Adipocyte (in vitro differentiated cells): ENCODE data around the gene DYRK2.
"Not testable (repeated sequence)": the region's sequence is repeated elsewhere in the genome, so short reads cannot be mapped to it uniquely, and the experiment has no call there.

Source experiments
- DNase-seq: peaks from one replicate; pipeline ENCODE4 v3.0.0-alpha.2; 2015; ENCODE audit warnings: low read depth
- H3K27me3 ChIP-seq: replicated peaks from 2 replicates; pipeline ENCODE4 v1.7.0; 2013; ENCODE audit warnings: mild to moderate bottlenecking, low read length, moderate library complexity; ENCODE audit not compliant: control insufficient read depth, insufficient read depth
- H3K36me3 ChIP-seq: 2 replicates; pipeline ENCODE4 v1.7.0; 2013; ENCODE audit warnings: low read length, mild to moderate bottlenecking, moderate library complexity; ENCODE audit not compliant: control insufficient read depth, insufficient read depth, severe bottlenecking
- H3K4me1 ChIP-seq: 2 replicates; pipeline ENCODE4 v1.7.0; 2013; ENCODE audit warnings: mild to moderate bottlenecking, low read length, moderate library complexity; ENCODE audit not compliant: control insufficient read depth, insufficient read depth
- H3K4me3 ChIP-seq: 2 replicates; pipeline ENCODE4 v1.7.0; 2013; ENCODE audit warnings: mild to moderate bottlenecking, low read length, moderate library complexity
- H3K9ac ChIP-seq: 2 replicates; pipeline ENCODE4 v1.7.0; 2013; ENCODE audit warnings: mild to moderate bottlenecking, low read length, moderate library complexity
- H3K9me3 ChIP-seq: 2 replicates; pipeline ENCODE4 v1.7.0; 2013; ENCODE audit warnings: mild to moderate bottlenecking, low read length, moderate library complexity; ENCODE audit not compliant: control insufficient read depth

The DYRK2 gene

DNA sequence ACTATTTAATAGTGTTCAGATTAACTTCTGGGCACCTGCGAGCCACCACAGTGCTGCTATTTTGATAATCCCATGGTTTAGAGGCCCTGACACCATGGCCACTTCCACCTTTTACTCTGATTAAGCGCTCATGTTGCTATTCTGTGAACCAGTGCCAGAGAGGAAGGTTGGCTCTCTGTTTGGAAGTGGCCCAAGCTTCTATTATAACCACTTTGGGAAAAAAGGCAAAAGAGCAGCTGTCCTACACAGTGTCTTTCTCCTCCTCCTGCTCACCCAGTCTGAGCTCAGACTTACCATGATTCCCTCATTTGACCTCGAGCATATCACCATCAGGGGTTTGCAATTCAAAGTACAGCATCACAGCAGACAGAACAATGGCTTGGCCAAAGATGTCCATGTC lies 23.3 kb downstream of the DYRK2 start:
- Histone ChIP-seq H3K4me3 (no peak overlapping the region), H3K27me3 (no peaks in the 10 kb centered on the region), H3K9me3 (no peaks in the 10 kb centered on the region), H3K36me3 (no peaks in the 10 kb centered on the region), H3K9ac (no peak overlapping the region), H3K4me1 (peaks cover 14% of the 10 kb centered on the region)
- DNase-seq: no peak

DNA sequence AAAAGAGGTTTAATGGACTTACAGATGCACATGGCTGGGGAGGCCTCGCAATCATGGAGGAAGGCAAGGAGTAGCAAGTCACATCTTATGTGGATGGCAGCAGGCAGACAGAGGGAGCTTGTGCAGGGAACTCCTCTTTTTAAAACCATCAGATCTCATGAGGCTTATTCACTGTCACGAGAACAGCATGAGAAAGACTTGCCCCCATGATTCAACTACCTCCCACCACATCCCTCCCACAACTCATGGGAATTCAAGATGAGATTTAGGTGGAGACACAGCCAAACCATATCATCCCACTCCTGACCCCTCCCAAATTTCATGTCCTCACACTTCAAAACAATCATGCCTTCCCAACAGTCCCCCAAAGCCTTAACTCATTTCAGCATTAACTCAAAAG lies 24.0 kb downstream of the DYRK2 start:
- not testable (repeated sequence) for H3K9ac ChIP-seq, H3K36me3 ChIP-seq, H3K9me3 ChIP-seq, H3K4me3 ChIP-seq, DNase-seq, H3K27me3 ChIP-seq
- peaks cover 11% of the 10 kb centered on the region for H3K4me1 ChIP-seq

DNA sequence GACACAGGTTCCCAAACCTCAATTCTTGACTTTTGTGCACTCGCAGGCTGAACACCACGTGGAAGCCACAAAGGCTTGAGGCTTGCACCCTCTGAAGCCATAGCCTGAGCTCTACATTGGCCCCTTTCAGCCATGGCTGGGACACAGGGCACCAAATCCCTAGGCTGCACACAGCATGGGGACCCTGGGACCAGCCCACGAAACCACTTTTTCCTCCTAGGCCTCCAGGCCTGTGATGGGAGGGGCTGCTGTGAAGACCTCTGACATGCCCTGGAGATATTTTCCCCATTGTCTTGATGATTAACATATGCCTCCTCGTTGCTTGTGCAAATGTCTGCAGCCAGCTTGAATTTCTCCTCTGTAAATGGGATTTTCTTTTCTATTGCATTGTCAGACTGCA lies 25.0 kb downstream of the DYRK2 start:
- peaks cover 12% of the 10 kb centered on the region for H3K4me1 ChIP-seq
- H3K27me3 ChIP-seq, H3K9me3 ChIP-seq, DNase-seq, H3K9ac ChIP-seq, H3K4me3 ChIP-seq, H3K36me3 ChIP-seq: not testable (repeated sequence)

DNA sequence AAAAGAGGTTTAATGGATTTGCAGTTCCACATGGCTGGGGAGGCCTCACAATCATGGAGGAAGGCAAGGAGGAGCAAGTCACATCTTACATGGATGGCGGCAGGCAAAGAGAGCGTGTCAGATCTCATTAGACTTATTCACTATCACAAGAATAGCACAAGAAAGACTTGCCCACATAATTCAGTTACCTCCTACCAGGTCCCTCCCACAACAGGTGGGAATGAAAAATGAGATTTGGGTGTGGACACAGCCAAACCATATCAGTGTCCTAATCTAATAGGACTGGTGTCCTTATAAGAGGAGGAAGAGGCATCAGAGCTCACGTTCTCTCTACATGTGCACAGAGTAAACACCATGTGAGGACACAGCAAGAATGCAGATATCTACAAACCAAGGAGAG lies 25.9 kb downstream of the DYRK2 start:
- Histone ChIP-seq H3K9ac (no peak overlapping the region), H3K4me3 (no peak overlapping the region), H3K4me1 (peaks cover 17% of the 10 kb centered on the region), H3K9me3 (no peaks in the 10 kb centered on the region), H3K36me3 (no peaks in the 10 kb centered on the region), H3K27me3 (no peaks in the 10 kb centered on the region)
- no peak for DNase-seq

DNA sequence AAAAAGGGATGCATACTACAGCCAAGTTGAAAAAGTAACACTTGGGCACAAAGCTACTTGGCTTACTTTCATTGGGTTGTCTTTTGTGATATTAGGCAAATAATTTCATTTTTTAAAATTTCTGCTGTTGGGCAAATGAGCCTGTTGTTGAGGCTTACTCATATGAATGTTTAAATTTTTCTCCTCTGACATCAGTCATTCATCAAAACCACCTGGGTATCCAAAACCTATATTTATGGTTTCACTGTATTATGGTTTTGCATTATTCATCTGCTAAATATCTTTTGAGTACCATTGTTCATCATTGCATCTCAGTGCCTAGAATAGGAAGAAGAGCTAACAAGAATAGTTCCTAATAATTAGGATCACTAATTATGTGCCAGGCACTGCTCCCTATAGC lies 28.1 kb downstream of the DYRK2 start:
- Histone ChIP-seq H3K9me3 (no peaks in the 10 kb centered on the region), H3K36me3 (no peaks in the 10 kb centered on the region), H3K9ac (no peak overlapping the region), H3K4me1 (peaks cover 24% of the 10 kb centered on the region), H3K27me3 (no peaks in the 10 kb centered on the region), H3K4me3 (no peak overlapping the region)
- no peak for DNase-seq

DNA sequence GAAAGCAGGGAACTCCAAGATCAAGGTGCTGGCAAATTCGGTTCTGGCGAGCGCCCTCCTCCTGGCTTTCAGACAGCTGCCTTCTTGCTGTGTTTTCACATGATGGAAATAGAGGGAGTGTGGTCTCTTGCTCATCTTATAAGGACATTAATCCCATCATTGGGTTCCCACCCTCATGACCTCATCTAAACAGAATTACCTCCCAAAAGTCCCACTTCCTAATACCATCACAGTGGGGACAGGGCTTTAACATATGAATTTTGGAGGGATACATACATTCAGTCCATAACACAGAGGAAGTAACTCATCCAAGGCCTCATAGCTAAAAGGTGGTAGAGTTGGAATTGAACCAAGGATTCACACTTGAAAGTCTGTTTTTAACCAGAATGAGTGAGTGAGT lies 28.6 kb downstream of the DYRK2 start:
- Histone ChIP-seq H3K9me3 (no peaks in the 10 kb centered on the region), H3K4me3 (no peak overlapping the region), H3K36me3 (no peaks in the 10 kb centered on the region), H3K4me1 (peaks cover 26% of the 10 kb centered on the region), H3K9ac (no peak overlapping the region), H3K27me3 (no peaks in the 10 kb centered on the region)
- no peak for DNase-seq

GRCh38 chr12:67681105-67681778 lies 32.7 kb downstream of the DYRK2 start:
- DNase-seq: peak; percentile 94
- Histone ChIP-seq H3K36me3 (no peaks in the 10 kb centered on the region), H3K9ac (peak overlapping the region; percentile 22), H3K9me3 (no peaks in the 10 kb centered on the region), H3K4me3 (peak overlapping the region; percentile 17), H3K4me1 (peaks cover 34% of the 10 kb centered on the region), H3K27me3 (no peaks in the 10 kb centered on the region)

DNA sequence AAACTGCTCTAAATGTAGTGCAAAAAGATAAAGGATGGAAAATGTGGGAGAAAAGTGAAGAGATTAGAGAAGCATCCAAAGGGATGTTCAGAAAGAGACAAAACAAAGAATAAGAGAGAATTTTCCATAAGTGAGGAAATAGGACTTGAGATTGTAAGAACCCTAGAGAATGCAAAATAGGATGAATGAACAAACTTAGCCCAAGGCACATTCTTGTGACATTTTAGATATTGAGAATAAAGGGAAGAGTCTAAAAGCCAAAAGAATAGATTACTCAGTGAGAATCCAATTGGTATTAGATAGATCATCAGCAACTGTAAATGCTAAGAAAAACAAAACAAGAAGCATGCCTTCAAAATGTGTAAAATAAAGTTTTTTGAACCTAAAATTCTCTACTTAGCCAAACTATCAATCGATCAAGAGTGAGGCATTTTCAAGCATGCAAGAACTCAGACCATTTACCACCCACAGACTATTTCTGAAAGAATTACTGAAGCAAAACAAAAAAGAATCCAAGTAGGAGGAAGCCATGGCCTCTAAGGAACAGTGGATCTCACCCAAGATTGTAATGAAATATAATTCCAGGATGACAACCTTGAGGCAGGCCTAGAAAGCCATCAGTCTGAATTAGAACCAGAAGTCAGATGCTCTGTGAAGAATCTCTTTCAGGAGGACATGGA lies 33.5 kb downstream of the DYRK2 start:
- H3K4me3 ChIP-seq: no peak overlapping the region
- H3K9me3 ChIP-seq: no peaks in the 10 kb centered on the region
- H3K9ac ChIP-seq: no peak overlapping the region
- no peaks in the 10 kb centered on the region for H3K36me3 ChIP-seq
- H3K4me1 ChIP-seq: peaks cover 34% of the 10 kb centered on the region
- no peaks in the 10 kb centered on the region for H3K27me3 ChIP-seq
- DNase-seq: peak; percentile 37

DNA sequence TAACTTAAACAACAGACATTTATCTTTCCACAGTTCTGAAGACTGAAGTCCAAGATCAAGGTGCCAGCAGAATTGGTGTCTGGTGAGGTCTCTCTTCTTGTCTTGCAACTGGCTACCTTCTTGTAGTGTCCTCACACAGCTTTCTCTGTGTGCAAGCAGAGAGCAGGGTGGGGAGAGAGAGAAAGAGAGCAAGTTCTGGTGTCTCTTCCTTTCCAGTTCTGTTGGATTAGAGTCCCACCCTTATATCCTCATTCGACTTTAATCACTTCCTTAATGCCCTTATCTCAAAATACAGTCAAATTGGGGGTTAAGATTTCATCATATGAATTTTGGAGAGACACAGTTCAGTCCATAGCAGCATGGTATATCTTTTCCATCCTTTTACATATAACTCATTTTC lies 40.8 kb downstream of the DYRK2 start:
- no peaks in the 10 kb centered on the region for H3K9me3 ChIP-seq
- H3K4me3 ChIP-seq: no peak overlapping the region
- H3K27me3 ChIP-seq: no peaks in the 10 kb centered on the region
- DNase-seq: no peak
- H3K36me3 ChIP-seq: no peaks in the 10 kb centered on the region
- H3K4me1 ChIP-seq: peaks cover under 1% of the 10 kb centered on the region
- H3K9ac ChIP-seq: no peak overlapping the region

GRCh38 chr12:67690656-67691055 lies 42.1 kb downstream of the DYRK2 start:
- Histone ChIP-seq H3K4me1 (peaks cover 5% of the 10 kb centered on the region), H3K27me3 (no peaks in the 10 kb centered on the region), H3K4me3 (no peak overlapping the region), H3K9ac (no peak overlapping the region), H3K36me3 (no peaks in the 10 kb centered on the region), H3K9me3 (no peaks in the 10 kb centered on the region)
- DNase-seq: no peak

DNA sequence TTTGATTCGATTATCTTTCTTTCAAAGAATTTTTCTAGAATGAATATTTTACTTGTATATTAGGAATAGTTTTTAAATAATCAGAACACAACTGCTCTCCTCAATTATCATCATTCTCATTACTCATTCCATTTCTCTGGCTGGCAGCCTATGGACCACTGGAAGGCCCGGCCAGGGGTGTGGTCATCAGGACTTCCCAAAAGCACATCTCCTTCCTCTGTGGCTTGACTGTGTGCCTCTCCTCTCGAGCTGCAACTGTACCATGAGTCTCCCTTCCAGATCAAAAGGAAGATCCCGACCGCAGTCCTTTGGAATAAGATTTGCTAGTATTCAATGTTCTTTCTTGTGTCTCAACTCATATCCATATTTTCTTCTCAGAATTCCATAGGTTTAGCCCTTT lies 42.7 kb downstream of the DYRK2 start:
- no peaks in the 10 kb centered on the region for H3K9me3 ChIP-seq
- H3K36me3 ChIP-seq: no peaks in the 10 kb centered on the region
- no peak overlapping the region for H3K9ac ChIP-seq
- H3K4me3 ChIP-seq: no peak overlapping the region
- H3K4me1 ChIP-seq: peaks cover 5% of the 10 kb centered on the region
- no peaks in the 10 kb centered on the region for H3K27me3 ChIP-seq
- DNase-seq: no peak

DNA sequence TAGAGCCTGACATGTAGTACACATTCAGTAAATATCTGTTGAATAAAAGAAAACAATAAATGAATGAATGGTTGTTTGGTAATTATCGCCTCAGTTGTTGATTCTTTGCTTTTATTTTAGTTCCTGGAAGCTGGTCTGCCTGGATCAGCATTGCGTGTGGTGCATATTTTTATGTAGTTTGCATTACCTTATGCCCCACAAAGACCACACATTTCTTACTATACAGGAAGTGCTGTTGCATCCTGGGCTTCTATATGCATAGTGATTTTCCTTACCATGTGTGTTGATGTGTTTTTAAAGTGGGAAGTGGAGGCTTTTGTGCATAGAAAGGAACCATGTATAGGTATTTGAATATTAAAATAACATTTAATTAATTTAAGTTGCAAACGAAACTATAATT lies 43.6 kb downstream of the DYRK2 start:
- Histone ChIP-seq H3K4me3 (no peak overlapping the region), H3K4me1 (peaks cover 5% of the 10 kb centered on the region)

More for the DNA sequence above, 43.6 kb downstream of the DYRK2 start:
- H3K9me3 ChIP-seq: no peaks in the 10 kb centered on the region
- no peak overlapping the region for H3K9ac ChIP-seq
- no peak for DNase-seq
- H3K27me3 ChIP-seq: no peaks in the 10 kb centered on the region
- H3K36me3 ChIP-seq: no peaks in the 10 kb centered on the region
